ENCODE data around the gene MPC1.

- TF ChIP-seq POLR2AphosphoS5 (IDR thresholded peaks at IDR 0.05) (no peak), POLR2A (IDR thresholded peaks at IDR 0.05) (peak; percentile 91)
- TF ChIP-seq, protein P1, sequence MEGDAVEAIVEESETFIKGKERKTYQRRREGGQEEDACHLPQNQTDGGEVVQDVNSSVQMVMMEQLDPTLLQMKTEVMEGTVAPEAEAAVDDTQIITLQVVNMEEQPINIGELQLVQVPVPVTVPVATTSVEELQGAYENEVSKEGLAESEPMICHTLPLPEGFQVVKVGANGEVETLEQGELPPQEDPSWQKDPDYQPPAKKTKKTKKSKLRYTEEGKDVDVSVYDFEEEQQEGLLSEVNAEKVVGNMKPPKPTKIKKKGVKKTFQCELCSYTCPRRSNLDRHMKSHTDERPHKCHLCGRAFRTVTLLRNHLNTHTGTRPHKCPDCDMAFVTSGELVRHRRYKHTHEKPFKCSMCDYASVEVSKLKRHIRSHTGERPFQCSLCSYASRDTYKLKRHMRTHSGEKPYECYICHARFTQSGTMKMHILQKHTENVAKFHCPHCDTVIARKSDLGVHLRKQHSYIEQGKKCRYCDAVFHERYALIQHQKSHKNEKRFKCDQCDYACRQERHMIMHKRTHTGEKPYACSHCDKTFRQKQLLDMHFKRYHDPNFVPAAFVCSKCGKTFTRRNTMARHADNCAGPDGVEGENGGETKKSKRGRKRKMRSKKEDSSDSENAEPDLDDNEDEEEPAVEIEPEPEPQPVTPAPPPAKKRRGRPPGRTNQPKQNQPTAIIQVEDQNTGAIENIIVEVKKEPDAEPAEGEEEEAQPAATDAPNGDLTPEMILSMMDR (IDR thresholded peaks at IDR 0.05), result no peak
Observed at GRCh38 chr6:166382500-166382932, 224 bp downstream of the MPC1 start.

Data from transverse colon (tissue), 4 donors.